Naive thymus-derived CD8-positive, alpha-beta T cell (primary cell): Measurements from ENCODE around the gene BACH2. TPM values are rescaled to one million over a fixed set of nuclear protein-coding genes. Genes with fewer than 3 reads are reported as not detected.
"Not testable (repeated sequence)": the region's sequence is repeated elsewhere in the genome, so short reads cannot be mapped to it uniquely, and the experiment has no call there.

ENCODE experiments used
- ATAC-seq, 2 donors: fragments of 150-1000 bp; cut with Tn5 transposase in 1 of 2; sonication (Bioruptor Pico), chemical (Tn5 transposase) in 1 of 2; 1 replicate in 1 of 2; 2 replicates in 1 of 2; pipeline ENCODE4 v1.10.0; 2021; ENCODE audit warnings: mild to moderate bottlenecking in 2 of 2, moderate library complexity in 2 of 2
- POLR2A ChIA-PET: fragments of 350-600 bp; sonication (Branson Sonifier 250); formaldehyde crosslinking; loops from one replicate; lab custom pipeline; 2021; ENCODE audit warnings: antibody characterized with exemption; lab: Charles Lee
- DNase-seq, 10 donors: peaks; one replicate each; pipeline versions ENCODE4 v3.0.0 to v3.0.0-alpha.2; 2020 to 2022
- H3K27ac Mint-ChIP-seq, 10 donors: one replicate each; pipeline ENCODE4 v1.8.0; 2020 to 2022; ENCODE audit warnings: mild to moderate bottlenecking in 10 of 10, mixed read lengths in 10 of 10, moderate library complexity in 4 of 10, inconsistent platforms in 1 of 10
- H3K27me3 Mint-ChIP-seq, 5 donors: one replicate each; pipeline ENCODE4 v1.8.0; 2021 to 2022; ENCODE audit warnings: mixed read lengths in 5 of 5
- H3K36me3 Mint-ChIP-seq, 3 donors: one replicate each; pipeline ENCODE4 v1.8.0; 2020 to 2022; ENCODE audit warnings: mixed read lengths in 3 of 3, mild to moderate bottlenecking in 2 of 3, inconsistent platforms in 1 of 3
- H3K4me1 Mint-ChIP-seq, 4 donors: one replicate each; pipeline ENCODE4 v1.8.0; 2021 to 2022; ENCODE audit warnings: mixed read lengths in 4 of 4
- H3K4me3 Mint-ChIP-seq, 10 donors: one replicate each; pipeline ENCODE4 v1.8.0; 2020 to 2022; ENCODE audit warnings: mild to moderate bottlenecking in 10 of 10, mixed read lengths in 10 of 10, moderate library complexity in 6 of 10, inconsistent platforms in 1 of 10
- H3K9me3 Mint-ChIP-seq, 9 donors: one replicate each; pipeline ENCODE4 v1.8.0; 2020 to 2022; ENCODE audit warnings: mixed read lengths in 9 of 9, mild to moderate bottlenecking in 3 of 9, inconsistent platforms in 1 of 9, moderate library complexity in 1 of 9
- polyA plus RNA-seq, 3 donors: library from polyadenylated mRNA; unstranded; fragments of 300-500 nt; fragmentation: Illumina TruSeq; gene quantifications; one replicate each; pipeline ENCODE4 v1.2.3, GENCODE V29; 2021
- total RNA-seq, 8 experiments: library from RNA in 2 of 8; stranded (reverse) in 2 of 8; gene quantifications; one replicate each; pipeline ENCODE4 v1.2.3 and lab custom pipeline; 2021 to 2026

The BACH2 gene
- total and polyA plus RNA-seq, 5 experiments from 2014 or later, result 17.5 to 126 (median 29.3) TPM

GRCh38 chr6:89977808-89978748, 318.6 kb downstream of the BACH2 start:
- DNase-seq, result no peak
- no peak overlapping the region for H3K27ac Mint-ChIP-seq
- no peak for ATAC-seq
- POLR2A ChIA-PET, result interaction anchor here (0.7 to 1.7 kb wide), 2 partner anchors 10 to 25 kb away, joined by 3 read pairs; no protein-coding TSS in a partner anchor
- no peaks in the 10 kb centered on the region for H3K27me3 Mint-ChIP-seq
- H3K36me3 Mint-ChIP-seq, result peaks cover 0 to 50% (median 3%) of the 10 kb centered on the region in 3 donors
- peaks cover 18 to 51% (median 43%) of the 10 kb centered on the region in 4 donors for H3K4me1 Mint-ChIP-seq
- H3K9me3 Mint-ChIP-seq, result no peaks in the 10 kb centered on the region
- H3K4me3 Mint-ChIP-seq, result no peak overlapping the region

GRCh38 chr6:89976694-89977020, 320.0 kb downstream of the BACH2 start:
- Mint-ChIP-seq H3K9me3 (no peaks in the 10 kb centered on the region), H3K27ac (peak overlapping the region in 8 of 10 donors; percentile 9 to 88 (median 37)), H3K36me3 (peaks cover 0 to 53% (median 3%) of the 10 kb centered on the region in 3 donors), H3K27me3 (no peaks in the 10 kb centered on the region), H3K4me3 (peak overlapping the region in 3 of 10 donors; percentile 3 to 33 (median 12)), H3K4me1 (peaks cover 6 to 39% (median 34%) of the 10 kb centered on the region in 4 donors)
- POLR2A ChIA-PET, result no interaction called here
- ATAC-seq (no peak), DNase-seq (no peak)

GRCh38 chr6:89975991-89976693, 320.5 kb downstream of the BACH2 start:
- Mint-ChIP-seq H3K4me3 (peak overlapping the region in 1 of 10 donors; percentile 33), H3K27ac (peak overlapping the region in 8 of 10 donors; percentile 9 to 88 (median 52)), H3K9me3 (no peaks in the 10 kb centered on the region), H3K4me1 (peaks cover under 1 to 34% (median 30%) of the 10 kb centered on the region in 4 donors), H3K36me3 (peaks cover 0 to 51% (median 3%) of the 10 kb centered on the region in 3 donors), H3K27me3 (no peaks in the 10 kb centered on the region)
- POLR2A ChIA-PET, result no interaction called here
- DNase-seq (no peak), ATAC-seq (peak; percentile 23 to 40)

- POLR2A ChIA-PET, result no interaction called here
- DNase-seq (no peak), ATAC-seq (no peak)
- Mint-ChIP-seq H3K27me3 (no peaks in the 10 kb centered on the region), H3K4me3 (peak overlapping the region in 1 of 10 donors; percentile 17), H3K27ac (peak overlapping the region in 3 of 10 donors; percentile 9 to 88 (median 36)), H3K9me3 (no peaks in the 10 kb centered on the region), H3K36me3 (peaks cover 0 to 45% (median 3%) of the 10 kb centered on the region in 3 donors), H3K4me1 (peaks cover 0 to 34% (median 27%) of the 10 kb centered on the region in 4 donors)
Observed at GRCh38 chr6:89975366-89975765, 321.3 kb downstream of the BACH2 start.

- H3K9me3 Mint-ChIP-seq, result no peaks in the 10 kb centered on the region
- peaks cover 0 to 34% (median 24%) of the 10 kb centered on the region in 4 donors for H3K4me1 Mint-ChIP-seq
- peak overlapping the region in 4 of 10 donors; percentile 10 to 57 (median 44) for H3K27ac Mint-ChIP-seq
- H3K27me3 Mint-ChIP-seq, result no peaks in the 10 kb centered on the region
- no peak overlapping the region for H3K4me3 Mint-ChIP-seq
- ATAC-seq, result no peak
- peaks cover 0 to 42% (median 3%) of the 10 kb centered on the region in 3 donors for H3K36me3 Mint-ChIP-seq
- POLR2A ChIA-PET, result no interaction called here
- no peak for DNase-seq
Observed at GRCh38 chr6:89974834-89975233, 321.8 kb downstream of the BACH2 start.

- H3K9me3 Mint-ChIP-seq, result no peaks in the 10 kb centered on the region
- no peaks in the 10 kb centered on the region for H3K27me3 Mint-ChIP-seq
- peak overlapping the region in 6 of 10 donors; percentile 66 to 95 (median 86) for H3K27ac Mint-ChIP-seq
- peaks cover 8 to 45% (median 29%) of the 10 kb centered on the region in 4 donors for H3K4me1 Mint-ChIP-seq
- POLR2A ChIA-PET, result no interaction called here
- no peak overlapping the region for H3K4me3 Mint-ChIP-seq
- peaks cover 0 to 49% (median 3%) of the 10 kb centered on the region in 3 donors for H3K36me3 Mint-ChIP-seq
- ATAC-seq (no peak), DNase-seq (no peak)
Observed at GRCh38 chr6:89972025-89972381, 324.6 kb downstream of the BACH2 start.

- H3K27me3 Mint-ChIP-seq, DNase-seq, POLR2A ChIA-PET, H3K9me3 Mint-ChIP-seq, ATAC-seq: not testable (repeated sequence)
- Mint-ChIP-seq H3K4me3 (peak overlapping the region in 2 of 10 donors; percentile 18 to 57), H3K27ac (peak overlapping the region in 6 of 10 donors; percentile 66 to 95 (median 86)), H3K36me3 (peaks cover 0 to 54% (median 3%) of the 10 kb centered on the region in 3 donors), H3K4me1 (peaks cover 12 to 45% (median 28%) of the 10 kb centered on the region in 4 donors)
Observed at GRCh38 chr6:89971338-89972024, 325.2 kb downstream of the BACH2 start.

GRCh38 chr6:89970609-89971337, 325.9 kb downstream of the BACH2 start:
- H3K27ac Mint-ChIP-seq, result peak overlapping the region in 1 of 10 donors; percentile 95
- H3K4me1 Mint-ChIP-seq, result peaks cover 19 to 45% (median 24%) of the 10 kb centered on the region in 4 donors
- ATAC-seq (peak; percentile 61 to 71), DNase-seq (peak in 4 of 10 donors; percentile 22 to 46 (median 31))
- POLR2A ChIA-PET, result interaction anchor here (0.8 kb wide), 1 partner anchor 102 kb away, joined by 3 read pairs; no protein-coding TSS in a partner anchor
- no peaks in the 10 kb centered on the region for H3K9me3 Mint-ChIP-seq
- peaks cover 0 to 55% (median 3%) of the 10 kb centered on the region in 3 donors for H3K36me3 Mint-ChIP-seq
- no peaks in the 10 kb centered on the region for H3K27me3 Mint-ChIP-seq
- H3K4me3 Mint-ChIP-seq, result no peak overlapping the region

GRCh38 chr6:89970072-89970471, 326.6 kb downstream of the BACH2 start:
- H3K4me1 Mint-ChIP-seq, result peaks cover 21 to 45% (median 25%) of the 10 kb centered on the region in 4 donors
- no peak overlapping the region for H3K4me3 Mint-ChIP-seq
- POLR2A ChIA-PET, result no interaction called here
- ATAC-seq (peak; percentile 33 to 35), DNase-seq (no peak)
- peaks cover 4 to 55% (median 5%) of the 10 kb centered on the region in 3 donors for H3K36me3 Mint-ChIP-seq
- H3K27me3 Mint-ChIP-seq, result no peaks in the 10 kb centered on the region
- H3K9me3 Mint-ChIP-seq, result no peaks in the 10 kb centered on the region
- no peak overlapping the region for H3K27ac Mint-ChIP-seq

- H3K36me3 Mint-ChIP-seq, result peaks cover 6 to 57% (median 8%) of the 10 kb centered on the region in 3 donors
- H3K27ac Mint-ChIP-seq, result peak overlapping the region; percentile 28 to 87 (median 67)
- POLR2A ChIA-PET, result no interaction called here
- H3K4me3 Mint-ChIP-seq, result peak overlapping the region in 1 of 10 donors; percentile 54
- DNase-seq (no peak), ATAC-seq (no peak)
- peaks cover 26 to 55% (median 41%) of the 10 kb centered on the region in 4 donors for H3K4me1 Mint-ChIP-seq
- no peaks in the 10 kb centered on the region for H3K9me3 Mint-ChIP-seq
- no peaks in the 10 kb centered on the region for H3K27me3 Mint-ChIP-seq
Observed at GRCh38 chr6:89966913-89967312, 329.7 kb downstream of the BACH2 start.

GRCh38 chr6:89966228-89966544, 330.5 kb downstream of the BACH2 start:
- ATAC-seq, result no peak
- Mint-ChIP-seq H3K4me1 (peaks cover 29 to 61% (median 48%) of the 10 kb centered on the region in 4 donors), H3K9me3 (no peaks in the 10 kb centered on the region), H3K36me3 (peaks cover 6 to 57% (median 8%) of the 10 kb centered on the region in 3 donors), H3K4me3 (no peak overlapping the region), H3K27me3 (no peaks in the 10 kb centered on the region), H3K27ac (peak overlapping the region in 8 of 10 donors; percentile 31 to 87 (median 72))
- DNase-seq, result no peak
- POLR2A ChIA-PET, result no interaction called here
